ENCODE measurements around the gene IL23A.

- TF ChIP-seq CTCF (IDR thresholded peaks at IDR 0.05): no peak
- TF ChIP-seq POLR2AphosphoS5 (IDR thresholded peaks at IDR 0.05): peak; percentile 95
These were observed 38.6 kb upstream of the IL23A start, which contains the start of gene CS for GRCh38 chr12:56299853-56300643.

Data from prostate gland (tissue), 2 donors.